NCI-H1694 treated with DMSO at 0.1 percent for 48 hours (cell line): ENCODE measurements around the gene TBX2.
A peak's percentile ranks its signal among the peaks of the same experiment; 100 is the strongest.

ENCODE experiments used
- DNase-seq: peaks from one replicate; lab custom pipeline; 2025; lab: John Stamatoyannopoulos, UW

Gene TBX2

GRCh38 chr17:61402073-61402541, 2.5 kb downstream of the TBX2 start:
- no peak for DNase-seq

- DNase-seq, result peak; percentile 81
Measured at GRCh38 chr17:61402978-61403800, 3.5 kb downstream of the TBX2 start.

- DNase-seq, result no peak
Measured at GRCh38 chr17:61403801-61404662, 4.4 kb downstream of the TBX2 start.

- DNase-seq, result no peak
Measured at GRCh38 chr17:61404663-61404912, 4.9 kb downstream of the TBX2 start.

GRCh38 chr17:61404913-61405685, 5.5 kb downstream of the TBX2 start:
- DNase-seq, result no peak

- no peak for DNase-seq
Measured at GRCh38 chr17:61405686-61406536, 6.3 kb downstream of the TBX2 start.

GRCh38 chr17:61406537-61406845, 6.8 kb downstream of the TBX2 start:
- no peak for DNase-seq

GRCh38 chr17:61406971-61407911, 7.6 kb downstream of the TBX2 start:
- DNase-seq, result no peak

GRCh38 chr17:61408151-61409041, 8.8 kb downstream of the TBX2 start:
- DNase-seq, result no peak

- DNase-seq, result peak; percentile 32
Measured at GRCh38 chr17:61409301-61410112, 9.9 kb downstream of the TBX2 start.

GRCh38 chr17:61410141-61411010, 10.7 kb downstream of the TBX2 start:
- DNase-seq, result no peak

- no peak for DNase-seq
Measured at GRCh38 chr17:61411011-61411260, 11.3 kb downstream of the TBX2 start.

GRCh38 chr17:61411261-61412142, 11.9 kb downstream of the TBX2 start:
- no peak for DNase-seq

GRCh38 chr17:61412143-61412859, 12.7 kb downstream of the TBX2 start:
- peak; percentile 70 for DNase-seq

GRCh38 chr17:61412860-61413660, 13.4 kb downstream of the TBX2 start:
- DNase-seq, result no peak
